ENCODE results near the gene C20orf144. TPM values are rescaled to one million over a fixed set of nuclear protein-coding genes. Genes with fewer than 3 reads are reported as not detected.

The C20orf144 gene
- total and polyA plus RNA-seq, 9 of the 15 experiments (the other 6 are each of a cell fraction or from before 2014, with no cell fraction given), result 0.04 to 0.23 (median 0.11) TPM; not detected in 2

DNA sequence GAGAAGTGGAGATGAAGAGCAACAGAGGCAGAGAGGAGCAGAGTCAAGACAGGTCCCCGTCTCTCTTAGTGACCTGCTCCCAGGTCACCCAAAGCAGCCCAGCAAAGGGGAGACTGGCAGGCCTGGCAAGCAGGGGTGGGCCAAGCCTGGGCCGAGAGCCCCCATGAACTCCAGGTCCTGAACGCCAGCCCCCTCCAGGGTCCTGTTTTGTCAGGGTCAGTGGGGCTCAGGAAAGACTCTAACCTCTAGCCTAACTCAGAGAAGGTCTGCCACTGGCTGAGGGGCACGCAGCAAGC is 10.9 kb downstream of the C20orf144 start (continued):
- TF ChIP-seq, protein P1, sequence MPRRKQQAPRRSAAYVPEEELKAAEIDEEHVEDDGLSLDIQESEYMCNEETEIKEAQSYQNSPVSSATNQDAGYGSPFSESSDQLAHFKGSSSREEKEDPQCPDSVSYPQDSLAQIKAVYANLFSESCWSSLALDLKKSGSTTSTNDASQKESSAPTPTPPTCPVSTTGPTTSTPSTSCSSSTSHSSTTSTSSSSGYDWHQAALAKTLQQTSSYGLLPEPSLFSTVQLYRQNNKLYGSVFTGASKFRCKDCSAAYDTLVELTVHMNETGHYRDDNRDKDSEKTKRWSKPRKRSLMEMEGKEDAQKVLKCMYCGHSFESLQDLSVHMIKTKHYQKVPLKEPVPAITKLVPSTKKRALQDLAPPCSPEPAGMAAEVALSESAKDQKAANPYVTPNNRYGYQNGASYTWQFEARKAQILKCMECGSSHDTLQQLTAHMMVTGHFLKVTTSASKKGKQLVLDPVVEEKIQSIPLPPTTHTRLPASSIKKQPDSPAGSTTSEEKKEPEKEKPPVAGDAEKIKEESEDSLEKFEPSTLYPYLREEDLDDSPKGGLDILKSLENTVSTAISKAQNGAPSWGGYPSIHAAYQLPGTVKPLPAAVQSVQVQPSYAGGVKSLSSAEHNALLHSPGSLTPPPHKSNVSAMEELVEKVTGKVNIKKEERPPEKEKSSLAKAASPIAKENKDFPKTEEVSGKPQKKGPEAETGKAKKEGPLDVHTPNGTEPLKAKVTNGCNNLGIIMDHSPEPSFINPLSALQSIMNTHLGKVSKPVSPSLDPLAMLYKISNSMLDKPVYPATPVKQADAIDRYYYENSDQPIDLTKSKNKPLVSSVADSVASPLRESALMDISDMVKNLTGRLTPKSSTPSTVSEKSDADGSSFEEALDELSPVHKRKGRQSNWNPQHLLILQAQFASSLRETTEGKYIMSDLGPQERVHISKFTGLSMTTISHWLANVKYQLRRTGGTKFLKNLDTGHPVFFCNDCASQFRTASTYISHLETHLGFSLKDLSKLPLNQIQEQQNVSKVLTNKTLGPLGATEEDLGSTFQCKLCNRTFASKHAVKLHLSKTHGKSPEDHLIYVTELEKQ (CRISPR knock-in tag; IDR thresholded peaks at IDR 0.05), result no peak
- TF ChIP-seq ZKSCAN8 (CRISPR knock-in tag; IDR thresholded peaks at IDR 0.05), result no peak
- TF ChIP-seq NFE2 (IDR thresholded peaks at IDR 0.05; ENCODE audit: low read depth), result no peak
- no peak for TF ChIP-seq CC2D1A (IDR thresholded peaks at IDR 0.05)
- no peak for TF ChIP-seq ARID2 (IDR thresholded peaks at IDR 0.05)
- no peak for TF ChIP-seq MCM5 (IDR thresholded peaks at IDR 0.05; ENCODE audit: low read depth)
- TF ChIP-seq, protein P2, sequence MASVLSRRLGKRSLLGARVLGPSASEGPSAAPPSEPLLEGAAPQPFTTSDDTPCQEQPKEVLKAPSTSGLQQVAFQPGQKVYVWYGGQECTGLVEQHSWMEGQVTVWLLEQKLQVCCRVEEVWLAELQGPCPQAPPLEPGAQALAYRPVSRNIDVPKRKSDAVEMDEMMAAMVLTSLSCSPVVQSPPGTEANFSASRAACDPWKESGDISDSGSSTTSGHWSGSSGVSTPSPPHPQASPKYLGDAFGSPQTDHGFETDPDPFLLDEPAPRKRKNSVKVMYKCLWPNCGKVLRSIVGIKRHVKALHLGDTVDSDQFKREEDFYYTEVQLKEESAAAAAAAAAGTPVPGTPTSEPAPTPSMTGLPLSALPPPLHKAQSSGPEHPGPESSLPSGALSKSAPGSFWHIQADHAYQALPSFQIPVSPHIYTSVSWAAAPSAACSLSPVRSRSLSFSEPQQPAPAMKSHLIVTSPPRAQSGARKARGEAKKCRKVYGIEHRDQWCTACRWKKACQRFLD (CRISPR knock-in tag; IDR thresholded peaks at IDR 0.05), result no peak
- TF ChIP-seq CBX8 (IDR thresholded peaks at IDR 0.05; ENCODE audit: borderline replicate concordance, extremely low read depth, low read depth, low read length, poor library complexity, severe bottlenecking), result no peak
- TF ChIP-seq, protein P3, sequence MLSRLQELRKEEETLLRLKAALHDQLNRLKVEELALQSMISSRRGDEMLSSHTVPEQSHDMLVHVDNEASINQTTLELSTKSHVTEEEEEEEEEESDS (CRISPR knock-in tag; IDR thresholded peaks at IDR 0.05), result no peak
- TF ChIP-seq ZNF217 (CRISPR knock-in tag; IDR thresholded peaks at IDR 0.05), result no peak
- TF ChIP-seq, protein P4, sequence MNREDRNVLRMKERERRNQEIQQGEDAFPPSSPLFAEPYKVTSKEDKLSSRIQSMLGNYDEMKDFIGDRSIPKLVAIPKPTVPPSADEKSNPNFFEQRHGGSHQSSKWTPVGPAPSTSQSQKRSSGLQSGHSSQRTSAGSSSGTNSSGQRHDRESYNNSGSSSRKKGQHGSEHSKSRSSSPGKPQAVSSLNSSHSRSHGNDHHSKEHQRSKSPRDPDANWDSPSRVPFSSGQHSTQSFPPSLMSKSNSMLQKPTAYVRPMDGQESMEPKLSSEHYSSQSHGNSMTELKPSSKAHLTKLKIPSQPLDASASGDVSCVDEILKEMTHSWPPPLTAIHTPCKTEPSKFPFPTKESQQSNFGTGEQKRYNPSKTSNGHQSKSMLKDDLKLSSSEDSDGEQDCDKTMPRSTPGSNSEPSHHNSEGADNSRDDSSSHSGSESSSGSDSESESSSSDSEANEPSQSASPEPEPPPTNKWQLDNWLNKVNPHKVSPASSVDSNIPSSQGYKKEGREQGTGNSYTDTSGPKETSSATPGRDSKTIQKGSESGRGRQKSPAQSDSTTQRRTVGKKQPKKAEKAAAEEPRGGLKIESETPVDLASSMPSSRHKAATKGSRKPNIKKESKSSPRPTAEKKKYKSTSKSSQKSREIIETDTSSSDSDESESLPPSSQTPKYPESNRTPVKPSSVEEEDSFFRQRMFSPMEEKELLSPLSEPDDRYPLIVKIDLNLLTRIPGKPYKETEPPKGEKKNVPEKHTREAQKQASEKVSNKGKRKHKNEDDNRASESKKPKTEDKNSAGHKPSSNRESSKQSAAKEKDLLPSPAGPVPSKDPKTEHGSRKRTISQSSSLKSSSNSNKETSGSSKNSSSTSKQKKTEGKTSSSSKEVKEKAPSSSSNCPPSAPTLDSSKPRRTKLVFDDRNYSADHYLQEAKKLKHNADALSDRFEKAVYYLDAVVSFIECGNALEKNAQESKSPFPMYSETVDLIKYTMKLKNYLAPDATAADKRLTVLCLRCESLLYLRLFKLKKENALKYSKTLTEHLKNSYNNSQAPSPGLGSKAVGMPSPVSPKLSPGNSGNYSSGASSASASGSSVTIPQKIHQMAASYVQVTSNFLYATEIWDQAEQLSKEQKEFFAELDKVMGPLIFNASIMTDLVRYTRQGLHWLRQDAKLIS (CRISPR knock-in tag; IDR thresholded peaks at IDR 0.05), result no peak
- TF ChIP-seq ZNF165 (CRISPR knock-in tag; IDR thresholded peaks at IDR 0.05; ENCODE audit: borderline replicate concordance), result no peak
- no peak for TF ChIP-seq SRSF7 (optimal IDR thresholded peaks at IDR 0.05; ENCODE audit: low read depth, low read length)
- TF ChIP-seq HMGN3 (IDR thresholded peaks at IDR 0.05; ENCODE audit: borderline replicate concordance, extremely low read depth, insufficient read length, low read depth, low read length), result no peak
- TF ChIP-seq PYGO2 (tag; IDR thresholded peaks at IDR 0.05), result no peak

All from K562 (cell line).